CD4-positive, alpha-beta T cell (primary cell): ENCODE results near the gene SLC27A6. TPM values are rescaled to one million over a fixed set of nuclear protein-coding genes. Genes with fewer than 3 reads are reported as not detected.

Experiments used
- ATAC-seq: fragments of 200-7000 bp; cut with Tn5 transposase; one replicate; pipeline ENCODE4 v1.10.0; 2022; ENCODE audit warnings: mild to moderate bottlenecking; ENCODE audit not compliant: poor library complexity
- CTCF ChIA-PET: fragments of 350-600 bp; sonication (Branson Sonifier 250); formaldehyde crosslinking; loops from one replicate; lab custom pipeline; 2021; ENCODE audit warnings: antibody characterized with exemption, inconsistent platforms; lab: Charles Lee
- POLR2A ChIA-PET: fragments of 350-600 bp; sonication (Branson Sonifier 250); formaldehyde crosslinking; loops from one replicate; lab custom pipeline; 2021; ENCODE audit warnings: antibody characterized with exemption, inconsistent platforms; lab: Charles Lee
- DNase-seq, 14 experiments: peaks; one replicate each; pipeline ENCODE4 v3.0.0-alpha.2; 2013 to 2020; ENCODE audit warnings: mixed read lengths in 2 of 14
- H3K27ac ChIP-seq, 2 donors: one replicate each; pipeline versions ENCODE4 v1.5.1 to v1.7.0; 2013; ENCODE audit warnings: low read length in 2 of 2, low read depth in 1 of 2, mild to moderate bottlenecking in 1 of 2
- H3K27me3 ChIP-seq, 2 experiments: 1 replicate in 1 of 2; 2 replicates in 1 of 2; pipeline versions ENCODE4 v1.6.1 to v1.7.0; 2013; ENCODE audit warnings: low read length in 2 of 2, control low read depth in 1 of 2, mild to moderate bottlenecking in 1 of 2, moderate library complexity in 1 of 2; ENCODE audit not compliant: insufficient read depth in 2 of 2, control insufficient read depth in 1 of 2
- H3K36me3 ChIP-seq: one replicate; pipeline ENCODE4 v1.6.1; 2013; ENCODE audit warnings: low read length, control low read depth; ENCODE audit not compliant: insufficient read depth
- H3K4me1 ChIP-seq: one replicate; pipeline ENCODE4 v1.6.1; 2013; ENCODE audit warnings: low read length, control low read depth; ENCODE audit not compliant: insufficient read depth
- H3K4me3 ChIP-seq: one replicate; pipeline ENCODE4 v1.5.1; 2013; ENCODE audit warnings: mild to moderate bottlenecking, low read length, moderate library complexity
- H3K9me3 ChIP-seq, 2 experiments: 1 replicate in 1 of 2; 2 replicates in 1 of 2; pipeline versions ENCODE4 v1.6.1 to v1.7.0; 2013; ENCODE audit warnings: low read length in 2 of 2, mild to moderate bottlenecking in 2 of 2, control low read depth in 1 of 2, moderate library complexity in 1 of 2; ENCODE audit not compliant: control insufficient read depth in 1 of 2, insufficient read depth in 1 of 2
- H3K27ac Mint-ChIP-seq: one replicate; pipeline ENCODE4 v1.8.0; 2020; ENCODE audit warnings: mixed read lengths
- H3K27me3 Mint-ChIP-seq: one replicate; pipeline ENCODE4 v1.8.0; 2021; ENCODE audit warnings: mixed read lengths
- H3K36me3 Mint-ChIP-seq: one replicate; pipeline ENCODE4 v1.8.0; 2021; ENCODE audit warnings: low read depth, mixed read lengths
- H3K4me1 Mint-ChIP-seq: one replicate; pipeline ENCODE4 v1.8.0; 2021; ENCODE audit warnings: low read depth, mixed read lengths
- H3K4me3 Mint-ChIP-seq: one replicate; pipeline ENCODE4 v1.8.0; 2020; ENCODE audit warnings: mild to moderate bottlenecking, mixed read lengths
- H3K9me3 Mint-ChIP-seq: one replicate; pipeline ENCODE4 v1.8.0; 2020; ENCODE audit warnings: mixed read lengths
- intact Hi-C, 2 experiments: fragments of 100-400 bp; cut with DNase I in 1 of 2; cut with micrococcal nuclease in 1 of 2; formaldehyde crosslinking; loops; one replicate each; pipeline versions ENCODE4 v1.15.1 to v1.9.0; 2023 to 2025; cut with DNase I, micrococcal nuclease
- total RNA-seq, 174 experiments: library from RNA in 2 of 174; stranded (reverse) in 2 of 174; gene quantifications; one replicate each; pipeline ENCODE4 v1.2.3 and lab custom pipeline; 2021 to 2026
- TF ChIP-seq, protein P1 (sequence below): fragments of 200-600 bp; IDR thresholded peaks from one replicate; pipeline ENCODE4 v1.8.0; 2022; ENCODE audit warnings: antibody characterized with exemption, mild to moderate bottlenecking

SLC27A6 gene
- total RNA-seq, 2 experiments from 2014 or later, result not detected

DNA sequence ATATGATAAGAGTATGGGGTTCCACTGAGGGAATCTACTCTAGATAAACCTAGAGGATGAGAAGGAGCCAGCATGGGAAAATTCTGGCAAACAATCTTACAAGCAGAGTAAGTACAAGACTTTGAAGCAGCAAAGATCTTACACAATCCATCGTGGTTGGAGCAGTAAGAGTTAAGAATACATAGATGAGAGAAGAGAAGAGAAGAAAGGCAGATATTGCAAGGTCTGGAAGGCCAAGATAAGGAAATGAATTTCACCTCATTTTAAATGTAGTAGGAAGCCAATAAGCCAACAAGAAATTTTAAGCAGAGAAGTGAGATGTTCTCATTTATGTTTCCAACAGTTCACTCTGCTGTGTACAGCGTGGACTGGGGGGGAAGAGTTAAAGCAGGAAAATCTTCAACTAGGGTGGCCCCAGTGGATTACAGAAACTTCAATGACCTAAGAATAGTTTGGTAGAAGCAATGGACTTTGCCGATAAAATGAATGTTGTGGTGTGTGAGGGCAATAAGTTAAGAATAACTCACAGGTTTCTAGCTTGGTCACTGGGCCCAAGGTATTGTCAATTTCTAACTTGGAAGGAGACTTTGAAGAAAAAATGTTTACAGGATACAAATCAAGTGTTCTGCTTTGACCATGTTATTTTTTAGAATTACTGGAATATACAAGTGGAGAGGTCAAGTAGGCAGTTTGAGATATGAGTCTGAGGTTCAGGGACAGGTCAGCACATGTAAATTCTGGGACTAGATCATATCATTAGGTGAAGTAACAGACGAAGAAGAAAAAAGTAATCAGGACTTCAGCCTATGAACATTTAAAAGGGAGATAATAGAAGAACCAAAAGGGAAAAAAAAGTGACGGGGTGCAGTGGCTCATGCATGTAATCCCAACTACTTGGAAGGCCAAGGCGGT lies 117.2 kb downstream of the SLC27A6 start:
- Mint-ChIP-seq H3K36me3 (no peaks in the 10 kb centered on the region), H3K4me1 (no peaks in the 10 kb centered on the region), H3K27me3 (peaks cover 24% of the 10 kb centered on the region), H3K9me3 (no peaks in the 10 kb centered on the region), H3K4me3 (no peak overlapping the region), H3K27ac (no peak overlapping the region)
- H3K4me1 ChIP-seq, result no peaks in the 10 kb centered on the region
- no peak overlapping the region for H3K27ac ChIP-seq
- H3K4me3 ChIP-seq, result no peak overlapping the region
- H3K9me3 ChIP-seq, result no peaks in the 10 kb centered on the region
- TF ChIP-seq, protein P1, sequence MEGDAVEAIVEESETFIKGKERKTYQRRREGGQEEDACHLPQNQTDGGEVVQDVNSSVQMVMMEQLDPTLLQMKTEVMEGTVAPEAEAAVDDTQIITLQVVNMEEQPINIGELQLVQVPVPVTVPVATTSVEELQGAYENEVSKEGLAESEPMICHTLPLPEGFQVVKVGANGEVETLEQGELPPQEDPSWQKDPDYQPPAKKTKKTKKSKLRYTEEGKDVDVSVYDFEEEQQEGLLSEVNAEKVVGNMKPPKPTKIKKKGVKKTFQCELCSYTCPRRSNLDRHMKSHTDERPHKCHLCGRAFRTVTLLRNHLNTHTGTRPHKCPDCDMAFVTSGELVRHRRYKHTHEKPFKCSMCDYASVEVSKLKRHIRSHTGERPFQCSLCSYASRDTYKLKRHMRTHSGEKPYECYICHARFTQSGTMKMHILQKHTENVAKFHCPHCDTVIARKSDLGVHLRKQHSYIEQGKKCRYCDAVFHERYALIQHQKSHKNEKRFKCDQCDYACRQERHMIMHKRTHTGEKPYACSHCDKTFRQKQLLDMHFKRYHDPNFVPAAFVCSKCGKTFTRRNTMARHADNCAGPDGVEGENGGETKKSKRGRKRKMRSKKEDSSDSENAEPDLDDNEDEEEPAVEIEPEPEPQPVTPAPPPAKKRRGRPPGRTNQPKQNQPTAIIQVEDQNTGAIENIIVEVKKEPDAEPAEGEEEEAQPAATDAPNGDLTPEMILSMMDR, result no peak
- intact Hi-C loops, result no loop called here
- DNase-seq (no peak), ATAC-seq (no peak)
- H3K36me3 ChIP-seq, result no peaks in the 10 kb centered on the region
- CTCF ChIA-PET, result no interaction called here
- peaks cover 0 to 4% of the 10 kb centered on the region in 2 experiments for H3K27me3 ChIP-seq
- POLR2A ChIA-PET, result no interaction called here

Other genes starting within 250 kb of the SLC27A6 start
- gene ISOC1, start 129.3 kb downstream of the SLC27A6 start, total RNA-seq, result 1 to 10 TPM; 6.6 to 7.1 TPM